Adipocyte (in vitro differentiated cells): Measurements from ENCODE around the gene PLB1.

Experiments
- DNase-seq: peaks from one replicate; pipeline ENCODE4 v3.0.0-alpha.2; 2015; ENCODE audit warnings: low read depth
- H3K27me3 ChIP-seq: replicated peaks from 2 replicates; pipeline ENCODE4 v1.7.0; 2013; ENCODE audit warnings: mild to moderate bottlenecking, low read length, moderate library complexity; ENCODE audit not compliant: control insufficient read depth, insufficient read depth
- H3K36me3 ChIP-seq: 2 replicates; pipeline ENCODE4 v1.7.0; 2013; ENCODE audit warnings: low read length, mild to moderate bottlenecking, moderate library complexity; ENCODE audit not compliant: control insufficient read depth, insufficient read depth, severe bottlenecking
- H3K4me1 ChIP-seq: 2 replicates; pipeline ENCODE4 v1.7.0; 2013; ENCODE audit warnings: mild to moderate bottlenecking, low read length, moderate library complexity; ENCODE audit not compliant: control insufficient read depth, insufficient read depth
- H3K4me3 ChIP-seq: 2 replicates; pipeline ENCODE4 v1.7.0; 2013; ENCODE audit warnings: mild to moderate bottlenecking, low read length, moderate library complexity
- H3K9ac ChIP-seq: 2 replicates; pipeline ENCODE4 v1.7.0; 2013; ENCODE audit warnings: mild to moderate bottlenecking, low read length, moderate library complexity
- H3K9me3 ChIP-seq: 2 replicates; pipeline ENCODE4 v1.7.0; 2013; ENCODE audit warnings: mild to moderate bottlenecking, low read length, moderate library complexity; ENCODE audit not compliant: control insufficient read depth

PLB1 gene

DNA sequence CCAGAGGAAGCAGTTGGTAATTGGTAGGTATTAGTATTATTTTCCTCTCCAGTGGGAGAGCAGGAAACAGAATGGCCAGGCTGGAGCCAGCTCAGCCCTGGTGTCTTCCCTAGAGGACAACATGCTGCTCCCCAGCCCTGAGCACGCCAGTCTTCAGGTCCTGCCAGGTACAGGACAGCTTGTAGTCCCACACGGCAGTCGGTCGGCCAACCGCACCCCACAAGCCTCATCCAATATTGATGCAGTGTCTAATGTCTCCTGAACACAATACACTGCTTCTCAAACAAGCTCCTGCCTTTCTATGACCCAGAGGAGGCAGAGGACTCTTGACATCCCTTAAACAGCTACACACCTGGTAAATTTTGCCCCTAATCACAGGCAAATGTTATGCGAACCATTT, 184.8 kb downstream of the PLB1 start:
- no peaks in the 10 kb centered on the region for H3K36me3 ChIP-seq
- no peak overlapping the region for H3K9ac ChIP-seq
- H3K27me3 ChIP-seq = no peaks in the 10 kb centered on the region
- no peak for DNase-seq
- H3K4me1 ChIP-seq = peaks cover 10% of the 10 kb centered on the region
- H3K9me3 ChIP-seq = no peaks in the 10 kb centered on the region
- H3K4me3 ChIP-seq = no peak overlapping the region

DNA sequence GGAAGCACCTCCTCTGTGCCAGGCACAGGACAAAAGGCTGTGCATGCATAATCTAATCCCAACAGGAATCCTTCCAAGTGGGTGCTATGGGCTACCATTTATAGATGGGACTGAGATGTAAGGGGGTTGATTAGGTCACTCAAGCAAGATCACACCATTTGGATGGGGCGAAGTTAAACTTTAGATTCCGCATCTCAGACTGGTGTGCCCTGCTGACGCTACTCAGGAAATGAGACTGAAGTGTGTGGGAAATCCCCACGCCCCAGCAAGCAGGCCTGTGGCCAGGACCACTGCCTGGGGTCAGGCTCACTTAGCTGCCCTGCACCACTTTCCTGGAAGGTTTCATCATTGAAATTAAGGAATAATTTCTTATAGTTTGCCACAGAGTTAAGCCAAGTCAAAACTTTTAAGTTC, 185.3 kb downstream of the PLB1 start:
- no peak overlapping the region for H3K4me3 ChIP-seq
- H3K4me1 ChIP-seq = peaks cover 10% of the 10 kb centered on the region
- H3K36me3 ChIP-seq = no peaks in the 10 kb centered on the region
- DNase-seq = no peak
- no peaks in the 10 kb centered on the region for H3K27me3 ChIP-seq
- H3K9ac ChIP-seq = no peak overlapping the region
- no peaks in the 10 kb centered on the region for H3K9me3 ChIP-seq

DNA sequence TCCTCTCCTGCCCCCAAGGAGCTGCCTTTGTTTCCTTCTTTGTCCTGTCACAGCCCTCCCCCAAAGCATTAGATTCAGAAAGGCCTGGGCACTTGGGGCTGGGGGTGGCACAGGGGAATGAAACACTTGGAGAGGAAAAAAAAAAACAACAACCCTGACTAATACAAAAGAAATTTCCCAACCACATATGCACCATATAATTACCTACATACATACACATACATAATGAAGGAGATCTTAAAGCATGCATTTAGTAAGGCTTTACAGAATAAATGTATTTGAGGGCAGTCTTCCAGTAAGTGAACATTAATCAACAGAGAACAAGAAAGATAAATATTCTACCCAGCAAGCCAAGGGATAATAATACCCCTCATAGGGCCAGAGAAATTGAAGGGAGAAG, 185.7 kb downstream of the PLB1 start:
- no peaks in the 10 kb centered on the region for H3K27me3 ChIP-seq
- H3K4me3 ChIP-seq = no peak overlapping the region
- no peaks in the 10 kb centered on the region for H3K9me3 ChIP-seq
- no peaks in the 10 kb centered on the region for H3K36me3 ChIP-seq
- H3K9ac ChIP-seq = no peak overlapping the region
- peak; percentile 12 for DNase-seq
- peaks cover 10% of the 10 kb centered on the region for H3K4me1 ChIP-seq

DNA sequence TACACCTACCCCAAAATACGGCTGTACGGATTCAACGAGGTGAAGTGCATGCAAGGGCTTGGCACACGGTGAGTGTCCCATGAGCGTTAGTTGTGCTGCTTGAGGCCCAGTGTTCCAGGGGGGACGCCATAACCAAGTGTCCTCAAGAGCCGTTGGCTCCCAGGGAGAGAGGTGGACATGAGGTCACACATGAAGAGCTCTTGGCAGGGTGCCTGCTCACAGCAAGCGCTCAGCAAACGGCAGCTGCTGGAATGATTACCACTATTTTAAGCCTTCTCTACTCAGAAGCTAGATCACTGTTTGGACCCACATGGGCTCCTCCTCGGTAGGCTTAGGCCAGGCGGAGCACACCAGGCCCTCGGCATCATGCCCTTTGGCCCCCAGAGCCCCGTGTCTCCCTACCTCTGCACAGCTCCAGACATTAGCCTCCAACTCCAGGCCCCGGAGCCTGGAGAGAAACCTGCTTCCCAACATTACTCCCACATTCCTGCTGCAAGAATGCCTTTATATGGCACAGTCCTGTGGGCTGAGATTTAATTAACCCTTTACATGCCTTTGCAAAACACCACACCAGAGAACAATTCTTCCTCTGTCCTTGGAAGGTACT, 187.3 kb downstream of the PLB1 start:
- peaks cover 10% of the 10 kb centered on the region for H3K4me1 ChIP-seq

DNA sequence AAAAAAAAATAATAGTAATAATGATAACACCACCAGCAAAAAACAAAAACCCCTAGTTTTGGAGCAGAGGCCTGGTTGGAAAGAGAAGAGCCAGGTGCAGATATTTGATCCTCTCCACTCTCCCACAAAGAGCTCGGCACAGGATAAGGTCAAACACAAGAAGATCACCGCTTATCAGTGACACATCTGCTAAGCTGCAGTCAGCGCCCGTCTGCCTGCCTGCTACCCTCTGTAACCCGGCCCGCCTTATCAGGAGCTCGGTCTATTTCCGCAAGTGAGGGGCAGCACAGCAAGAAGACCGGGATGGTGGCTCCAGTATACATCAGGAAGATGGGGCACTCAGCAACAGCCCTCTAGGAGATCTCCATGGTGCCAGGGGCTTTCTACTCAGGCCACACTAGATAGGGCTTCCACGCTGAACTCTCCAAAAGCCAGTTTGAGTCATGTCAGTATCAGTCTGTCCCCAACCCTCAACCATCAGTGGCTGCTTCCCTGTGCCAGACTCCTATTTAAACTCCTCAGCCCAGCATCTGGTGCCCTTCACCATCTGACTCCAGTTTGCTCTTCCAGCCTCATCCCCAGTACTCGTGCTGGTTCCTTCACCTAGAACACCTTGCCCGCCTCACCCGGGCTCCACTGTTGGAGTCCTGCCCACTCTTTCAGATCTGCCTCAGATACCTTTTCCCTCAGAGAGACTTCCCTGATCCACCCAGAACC, 188.4 kb downstream of the PLB1 start:
- Histone ChIP-seq H3K9me3 (no peaks in the 10 kb centered on the region), H3K4me3 (no peak overlapping the region), H3K27me3 (no peaks in the 10 kb centered on the region), H3K9ac (no peak overlapping the region), H3K36me3 (no peaks in the 10 kb centered on the region), H3K4me1 (peaks cover 10% of the 10 kb centered on the region)
- DNase-seq = no peak

More for the DNA sequence above, 187.3 kb downstream of the PLB1 start:
- Histone ChIP-seq H3K36me3 (no peaks in the 10 kb centered on the region), H3K9ac (no peak overlapping the region), H3K4me3 (no peak overlapping the region), H3K9me3 (no peaks in the 10 kb centered on the region), H3K27me3 (no peaks in the 10 kb centered on the region)
- peak; percentile 19 for DNase-seq

DNA sequence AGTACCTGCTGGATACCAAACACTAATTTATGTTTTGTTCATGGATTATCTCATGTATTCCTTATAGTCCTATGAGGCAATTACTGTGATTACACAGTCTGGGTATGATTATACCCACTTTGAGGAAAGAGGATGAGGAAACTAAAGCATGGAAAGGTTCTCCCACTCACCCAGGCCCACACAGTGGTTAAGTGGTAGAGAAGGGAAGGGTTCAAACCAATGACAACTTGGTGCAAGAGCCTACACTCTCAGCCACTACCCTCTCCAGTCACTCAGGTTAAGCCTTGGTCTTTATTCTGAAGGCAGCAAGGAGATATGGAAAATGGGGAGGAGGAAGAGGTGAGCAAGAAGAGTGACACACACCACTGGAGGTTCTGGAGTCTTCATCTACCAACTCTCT, 191.3 kb downstream of the PLB1 start:
- H3K4me3 ChIP-seq = no peak overlapping the region
- DNase-seq = no peak
- H3K9me3 ChIP-seq = no peaks in the 10 kb centered on the region
- no peaks in the 10 kb centered on the region for H3K36me3 ChIP-seq
- H3K4me1 ChIP-seq = peaks cover 22% of the 10 kb centered on the region
- H3K27me3 ChIP-seq = no peaks in the 10 kb centered on the region
- H3K9ac ChIP-seq = no peak overlapping the region

DNA sequence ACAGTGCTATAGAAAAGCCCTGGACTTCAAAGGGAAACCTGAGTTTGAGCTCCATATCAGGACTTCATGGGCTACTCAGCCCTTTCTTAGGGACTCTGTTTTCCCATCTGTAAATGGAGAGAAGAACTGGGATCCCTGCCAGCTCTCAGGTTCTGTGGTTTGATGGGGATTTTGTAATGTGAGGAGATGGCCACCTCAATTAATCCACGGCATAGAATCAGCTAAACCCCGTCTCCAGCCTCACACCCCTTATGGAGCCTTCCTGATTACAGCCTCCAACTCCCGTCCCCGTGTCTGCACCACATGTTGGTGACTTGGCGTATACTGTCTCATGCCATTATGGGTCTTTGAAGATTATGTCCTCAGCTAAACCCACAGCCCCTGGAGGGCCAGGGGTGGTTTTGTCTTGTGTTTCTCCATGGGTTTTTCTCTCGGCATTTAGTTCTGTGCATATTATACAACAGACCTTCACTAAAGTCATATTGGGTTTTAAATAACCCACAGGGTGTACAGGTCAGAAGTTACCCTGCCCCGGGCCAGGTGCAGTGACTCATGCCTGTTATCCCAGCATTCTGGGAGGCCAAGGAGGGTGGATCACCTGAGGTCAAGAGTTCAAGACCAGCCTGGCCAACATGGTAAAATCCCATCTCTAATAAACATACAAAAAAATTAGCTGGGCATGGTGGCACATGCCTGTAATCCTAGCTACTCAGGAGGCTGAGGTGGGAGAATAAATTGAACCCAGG, 192.0 kb downstream of the PLB1 start:
- Histone ChIP-seq H3K4me3 (no peak overlapping the region), H3K36me3 (no peaks in the 10 kb centered on the region), H3K9me3 (no peaks in the 10 kb centered on the region), H3K27me3 (no peaks in the 10 kb centered on the region), H3K4me1 (peaks cover 25% of the 10 kb centered on the region), H3K9ac (no peak overlapping the region)
- DNase-seq = no peak

DNA sequence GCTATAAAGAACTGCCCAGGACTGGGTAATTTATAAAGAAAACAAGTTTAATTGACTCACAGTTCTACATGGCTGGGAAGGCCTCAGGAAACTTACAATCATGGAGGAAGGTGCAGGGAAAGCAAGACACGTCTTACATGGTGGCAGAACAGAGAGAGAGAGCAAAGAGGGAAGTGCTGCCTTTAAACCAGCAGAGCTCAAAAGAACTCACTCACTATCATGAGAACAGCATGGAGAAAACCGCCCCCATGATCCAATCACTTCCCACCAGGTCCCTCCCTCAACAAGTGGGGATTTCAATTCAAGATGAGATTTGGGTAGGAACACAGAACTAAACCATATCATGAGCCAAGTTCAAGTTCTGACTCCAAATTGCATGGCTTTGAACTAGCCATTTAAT, 193.0 kb downstream of the PLB1 start:
- no peak overlapping the region for H3K4me3 ChIP-seq
- peaks cover 17% of the 10 kb centered on the region for H3K4me1 ChIP-seq
- no peak overlapping the region for H3K9ac ChIP-seq
- DNase-seq = no peak
- no peaks in the 10 kb centered on the region for H3K36me3 ChIP-seq
- H3K27me3 ChIP-seq = no peaks in the 10 kb centered on the region
- H3K9me3 ChIP-seq = no peaks in the 10 kb centered on the region

DNA sequence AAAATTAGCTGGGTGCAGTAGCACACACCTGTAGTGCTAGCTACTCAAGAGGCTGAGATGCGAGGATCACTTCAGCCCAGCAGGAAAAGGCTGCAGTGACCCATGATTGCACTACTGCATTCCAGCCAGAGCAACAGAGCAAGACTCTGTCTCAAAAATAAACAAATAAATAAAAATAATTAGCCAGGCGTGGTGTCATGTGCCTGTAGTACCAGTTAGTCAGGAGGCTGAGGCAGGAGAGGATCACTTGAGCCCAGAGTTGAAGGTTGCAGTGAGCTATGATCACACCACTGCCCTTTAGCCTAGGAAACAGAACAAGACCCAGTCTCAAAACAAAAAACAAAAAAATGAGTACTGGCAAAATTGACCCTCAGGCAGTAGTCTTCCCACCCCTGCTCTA, 193.9 kb downstream of the PLB1 start:
- Histone ChIP-seq H3K4me1 (peaks cover 17% of the 10 kb centered on the region), H3K9ac (no peak overlapping the region), H3K9me3 (no peaks in the 10 kb centered on the region), H3K4me3 (no peak overlapping the region), H3K36me3 (no peaks in the 10 kb centered on the region), H3K27me3 (no peaks in the 10 kb centered on the region)
- no peak for DNase-seq

DNA sequence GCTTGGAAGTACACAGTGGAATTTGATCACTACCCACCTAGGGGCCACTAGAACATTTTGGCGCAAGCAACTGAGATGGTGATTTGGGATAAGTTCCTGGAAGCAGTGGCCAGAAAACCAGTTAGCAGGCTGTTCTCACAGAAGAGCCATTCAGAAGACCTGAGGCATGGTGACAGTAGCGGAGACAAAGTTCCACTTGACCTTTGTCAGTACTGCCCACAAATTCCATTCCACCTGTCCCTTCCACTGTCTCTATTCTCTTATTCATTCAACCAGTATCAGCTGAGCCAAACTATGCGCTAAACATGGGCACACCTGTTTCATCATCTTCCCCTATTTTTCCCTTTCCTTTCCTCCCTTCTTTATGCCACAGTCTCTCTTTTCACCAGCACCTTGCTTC, 196.6 kb downstream of the PLB1 start:
- no peak for DNase-seq
- H3K9ac ChIP-seq = no peak overlapping the region
- H3K4me1 ChIP-seq = peaks cover 17% of the 10 kb centered on the region
- no peaks in the 10 kb centered on the region for H3K36me3 ChIP-seq
- no peaks in the 10 kb centered on the region for H3K27me3 ChIP-seq
- no peaks in the 10 kb centered on the region for H3K9me3 ChIP-seq
- no peak overlapping the region for H3K4me3 ChIP-seq

DNA sequence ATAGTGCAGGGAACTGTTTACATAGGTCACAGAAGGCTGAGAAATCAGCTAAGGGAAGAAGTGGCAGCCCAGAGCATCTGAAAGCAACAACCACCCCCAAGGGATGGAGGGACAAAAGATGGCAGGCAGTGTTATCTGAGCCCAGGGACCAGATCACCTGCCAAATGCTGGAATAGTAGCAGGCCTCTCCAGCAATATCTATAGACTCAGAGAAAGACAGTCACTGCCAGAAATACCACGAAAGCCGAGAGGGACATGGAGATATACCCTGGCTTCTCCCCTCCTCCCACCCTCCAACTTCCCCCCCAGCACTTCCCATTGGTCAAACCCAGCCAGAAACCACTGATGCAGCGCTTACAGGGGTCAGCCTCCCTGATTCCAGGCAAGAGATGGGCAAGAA, 197.4 kb downstream of the PLB1 start:
- Histone ChIP-seq H3K4me3 (no peak overlapping the region), H3K9me3 (no peaks in the 10 kb centered on the region), H3K27me3 (no peaks in the 10 kb centered on the region), H3K4me1 (peaks cover 17% of the 10 kb centered on the region), H3K9ac (no peak overlapping the region), H3K36me3 (no peaks in the 10 kb centered on the region)
- DNase-seq = no peak
